Left colon (tissue), 2 donors: Measurements from ENCODE around the gene IDI2. TPM values are rescaled to one million over a fixed set of nuclear protein-coding genes. Genes with fewer than 3 reads are reported as not detected.

Source experiments
- total RNA-seq, 2 donors: library from RNA; stranded (reverse); fragmentation: NEBNext Ultra II Directional; extraction: Animal tissue kit (Norgen Biotek cat#: 25700); gene quantifications; one replicate each; pipeline ENCODE4 v1.2.1, GENCODE V29; 2021
- donor health status: DM: no; HTN: no; CAD: no.
- donor health status: DM: yes; HTN: yes; CAD: no.

The IDI2 gene
- total RNA-seq, 2 donors from 2014 or later, result not detected

Other genes starting within 250 kb of the IDI2 start
- 100 to 1,000 TPM; 124 to 152 TPM for gene LARP4B, start 94.2 kb downstream of the IDI2 start, total RNA-seq
- 10 to 100 TPM; 22.7 to 35.6 TPM for gene GTPBP4, start 37.4 kb downstream of the IDI2 start, total RNA-seq
- 100 to 1,000 TPM in 1 of 2 donors, 10 to 100 TPM in 1; 65.2 to 132 TPM for gene IDI1, start 23.3 kb upstream of the IDI2 start, total RNA-seq
- gene WDR37, start 30.5 kb upstream of the IDI2 start, total RNA-seq, result 10 to 100 TPM; 16.9 to 20.0 TPM